GM12872 (cell line): ENCODE data around the gene OR2AG2.

ENCODE experiments used
- CTCF ChIP-seq: IDR thresholded peaks from 3 replicates; pipeline ENCODE4 v1.5.1; 2011; ENCODE audit warnings: low read depth, mild to moderate bottlenecking, low read length, moderate library complexity; ENCODE audit not compliant: insufficient read depth

OR2AG2 gene

GRCh38 chr11:6790546-6790945, 18.8 kb upstream of the OR2AG2 start:
- no peak for TF ChIP-seq CTCF

GRCh38 chr11:6782720-6783119, 10.9 kb upstream of the OR2AG2 start, which contains the start of gene OR2AG1:
Gene OR2AG1, plus strand, starts transcription at chr11:6783020. Its CDS starts 2,018 bp downstream, at chr11:6785038.
- TF ChIP-seq CTCF = no peak

GRCh38 chr11:6780829-6781228, 9.1 kb upstream of the OR2AG2 start:
- TF ChIP-seq CTCF = no peak

- TF ChIP-seq CTCF = no peak
These were observed 6.7 kb upstream of the OR2AG2 start for GRCh38 chr11:6778518-6778917.

- TF ChIP-seq CTCF = peak; percentile 67
These were observed 14.3 kb downstream of the OR2AG2 start for GRCh38 chr11:6757373-6757967.

GRCh38 chr11:6755953-6756347, 15.8 kb downstream of the OR2AG2 start:
- TF ChIP-seq CTCF = no peak

GRCh38 chr11:6755303-6755952, 16.3 kb downstream of the OR2AG2 start:
- peak; percentile 85 for TF ChIP-seq CTCF
